ENCODE measurements around the gene ADGRV1.
"Not testable (repeated sequence)": the region's sequence is repeated elsewhere in the genome, so short reads cannot be mapped to it uniquely, and the experiment has no call there.

The ADGRV1 gene

GRCh38 chr5:90570034-90570433, 11.4 kb downstream of the ADGRV1 start:
- no peak for DNase-seq (ENCODE audit: low spot score)
- in situ Hi-C loops (cut with MboI; ENCODE audit: low sequenced_read_pairs, unreplicated experiment), result no loop called here

GRCh38 chr5:90571147-90571773, 12.7 kb downstream of the ADGRV1 start:
- no peak for TF ChIP-seq CTCF (IDR thresholded peaks at IDR 0.05; ENCODE audit: borderline replicate concordance, control extremely low read depth, extremely low read depth, insufficient read depth, missing control alignments)
- in situ Hi-C loops (cut with MboI; ENCODE audit: low sequenced_read_pairs, unreplicated experiment), result no loop called here
- no peak for DNase-seq (ENCODE audit: low spot score)

More at GRCh38 chr5:90570034-90570433, 11.4 kb downstream of the ADGRV1 start:
- TF ChIP-seq CTCF (IDR thresholded peaks at IDR 0.05; ENCODE audit: borderline replicate concordance, control extremely low read depth, extremely low read depth, insufficient read depth, missing control alignments), result no peak

GRCh38 chr5:90575712-90576111, 17.1 kb downstream of the ADGRV1 start:
- no peak for TF ChIP-seq CTCF (IDR thresholded peaks at IDR 0.05; ENCODE audit: borderline replicate concordance, control extremely low read depth, extremely low read depth, insufficient read depth, missing control alignments)
- in situ Hi-C loops (cut with MboI; ENCODE audit: low sequenced_read_pairs, unreplicated experiment), result no loop called here
- DNase-seq (ENCODE audit: low spot score), result no peak

- in situ Hi-C loops (cut with MboI; ENCODE audit: low sequenced_read_pairs, unreplicated experiment); DNase-seq (ENCODE audit: low spot score): not testable (repeated sequence)
These were observed 18.0 kb downstream of the ADGRV1 start for GRCh38 chr5:90576566-90576965.

GRCh38 chr5:90579905-90580304, 21.3 kb downstream of the ADGRV1 start:
- in situ Hi-C loops (cut with MboI; ENCODE audit: low sequenced_read_pairs, unreplicated experiment); DNase-seq (ENCODE audit: low spot score): not testable (repeated sequence)

- no peak for DNase-seq (ENCODE audit: low spot score)
These were observed 23.4 kb downstream of the ADGRV1 start for GRCh38 chr5:90581956-90582355.

GRCh38 chr5:90585337-90585986, 26.9 kb downstream of the ADGRV1 start:
- in situ Hi-C loops (cut with MboI; ENCODE audit: low sequenced_read_pairs, unreplicated experiment), result no loop called here
- DNase-seq (ENCODE audit: low spot score), result no peak
- TF ChIP-seq CTCF (IDR thresholded peaks at IDR 0.05; ENCODE audit: borderline replicate concordance, control extremely low read depth, extremely low read depth, insufficient read depth, missing control alignments), result no peak

More at GRCh38 chr5:90581956-90582355, 23.4 kb downstream of the ADGRV1 start:
- in situ Hi-C loops (cut with MboI; ENCODE audit: low sequenced_read_pairs, unreplicated experiment), result no loop called here
- no peak for TF ChIP-seq CTCF (IDR thresholded peaks at IDR 0.05; ENCODE audit: borderline replicate concordance, control extremely low read depth, extremely low read depth, insufficient read depth, missing control alignments)

All from GM13976 (cell line).